Measurements from ENCODE around the gene TAF3.
"Not testable (repeated sequence)": the region's sequence is repeated elsewhere in the genome, so short reads cannot be mapped to it uniquely, and the experiment has no call there.

DNA sequence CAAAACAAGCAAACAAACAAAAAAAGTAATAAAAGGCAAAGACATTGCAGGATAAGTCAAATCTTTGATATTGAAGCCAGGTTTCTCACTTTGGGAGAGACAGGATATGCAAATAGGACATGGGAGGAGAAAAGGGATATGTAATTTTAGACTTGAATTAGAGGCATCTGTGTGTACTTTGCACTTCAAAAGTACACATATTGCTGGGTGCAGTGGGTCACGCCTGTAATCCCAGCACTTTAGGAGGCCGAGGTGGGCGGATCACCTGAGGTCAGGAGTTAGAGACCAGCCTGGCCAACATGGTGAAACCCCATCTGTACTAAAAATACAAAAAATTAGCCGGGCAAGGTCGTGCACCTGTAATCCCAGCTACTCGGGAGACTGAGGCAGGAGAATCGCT, 6.6 kb upstream of the TAF3 start:
- TF ChIP-seq CTCF (IDR thresholded peaks at IDR 0.05; ENCODE audit: borderline replicate concordance, extremely low read depth, low read length, poor library complexity, severe bottlenecking); EZH2 (IDR thresholded peaks at IDR 0.05; ENCODE audit: borderline replicate concordance, low read depth, low read length, severe bottlenecking): not testable (repeated sequence)

All from DND-41 (cell line).